Stimulated activated CD4-positive, alpha-beta T cell treated with anti-CD3 and anti-CD28 coated beads, Interleukin-2, amount 100 ng/mL, for 48 hours (primary cell): ENCODE results near the gene NT5C2.

Source experiments
- DNase-seq, 2 donors: peaks; one replicate each; pipeline ENCODE4 v3.0.0-alpha.2; 2020

Gene NT5C2

GRCh38 chr10:103120977-103121735, 71.9 kb downstream of the NT5C2 start:
- DNase-seq = no peak

- no peak for DNase-seq
These were observed 72.5 kb downstream of the NT5C2 start for GRCh38 chr10:103120546-103120945.

- DNase-seq = no peak
These were observed 75.8 kb downstream of the NT5C2 start for GRCh38 chr10:103117247-103117646.

GRCh38 chr10:103114876-103115275, 78.2 kb downstream of the NT5C2 start:
- no peak for DNase-seq

GRCh38 chr10:103111918-103112877, 80.9 kb downstream of the NT5C2 start:
- DNase-seq = no peak

- DNase-seq = no peak
These were observed 81.8 kb downstream of the NT5C2 start for GRCh38 chr10:103111031-103111917.

GRCh38 chr10:103110407-103110806, 82.7 kb downstream of the NT5C2 start:
- no peak for DNase-seq

- no peak for DNase-seq
These were observed 83.3 kb downstream of the NT5C2 start for GRCh38 chr10:103109821-103110220.

GRCh38 chr10:103106539-103106938, 86.5 kb downstream of the NT5C2 start:
- no peak for DNase-seq

- no peak for DNase-seq
These were observed 87.6 kb downstream of the NT5C2 start for GRCh38 chr10:103105462-103105861.

- DNase-seq = no peak
These were observed 88.4 kb downstream of the NT5C2 start for GRCh38 chr10:103104721-103105120.

GRCh38 chr10:103103989-103104388, 89.1 kb downstream of the NT5C2 start:
- no peak for DNase-seq

GRCh38 chr10:103102195-103102594, 90.9 kb downstream of the NT5C2 start:
- DNase-seq = no peak

- no peak for DNase-seq
These were observed 92.5 kb downstream of the NT5C2 start for GRCh38 chr10:103100620-103101019.

- DNase-seq = no peak
These were observed 94.8 kb downstream of the NT5C2 start for GRCh38 chr10:103098240-103098639.

- DNase-seq = no peak
These were observed 96.9 kb downstream of the NT5C2 start for GRCh38 chr10:103096130-103096529.

- no peak for DNase-seq
These were observed 98.1 kb downstream of the NT5C2 start for GRCh38 chr10:103095005-103095404.

GRCh38 chr10:103090911-103091310, 102.2 kb downstream of the NT5C2 start:
- no peak for DNase-seq

GRCh38 chr10:103089493-103089892, 103.6 kb downstream of the NT5C2 start:
- no peak for DNase-seq

- no peak for DNase-seq
These were observed 106.3 kb downstream of the NT5C2 start for GRCh38 chr10:103086799-103087198.

GRCh38 chr10:103086261-103086660, 106.8 kb downstream of the NT5C2 start:
- DNase-seq = no peak

- no peak for DNase-seq
These were observed 109.1 kb downstream of the NT5C2 start for GRCh38 chr10:103083977-103084320.
